HG03060 (cell line): ENCODE data around the gene KIF26B.

ENCODE experiments used
- ATAC-seq: cut with Tn5 transposase; IDR thresholded peaks from one replicate; pipeline ENCODE4 v1.9.1; 2021; ENCODE audit warnings: low read depth, moderate number of reproducible peaks; ENCODE audit not compliant: unreplicated experiment

Gene KIF26B

GRCh38 chr1:245131026-245131393 lies 23.8 kb upstream of the KIF26B start:
- no peak for ATAC-seq

- ATAC-seq, result no peak
These were observed 22.0 kb upstream of the KIF26B start for GRCh38 chr1:245132771-245133170.

GRCh38 chr1:245133995-245134715 lies 20.6 kb upstream of the KIF26B start:
- ATAC-seq, result no peak

- no peak for ATAC-seq
These were observed 12.5 kb upstream of the KIF26B start for GRCh38 chr1:245142171-245142798.

- ATAC-seq, result no peak
These were observed 11.8 kb upstream of the KIF26B start for GRCh38 chr1:245142976-245143375.

GRCh38 chr1:245143849-245144248 lies 10.9 kb upstream of the KIF26B start:
- no peak for ATAC-seq

- ATAC-seq, result no peak
These were observed 6.7 kb upstream of the KIF26B start for GRCh38 chr1:245148069-245148468.

GRCh38 chr1:245148861-245149260 lies 5.9 kb upstream of the KIF26B start:
- no peak for ATAC-seq

- no peak for ATAC-seq
These were observed 1.7 kb upstream of the KIF26B start for GRCh38 chr1:245153081-245153551.

GRCh38 chr1:245153552-245154428 lies 995 bp upstream of the KIF26B start:
- no peak for ATAC-seq

- ATAC-seq, result no peak
These were observed 671 bp downstream of the KIF26B start for GRCh38 chr1:245155272-245156040.

GRCh38 chr1:245156041-245156735 lies 1.4 kb downstream of the KIF26B start:
- no peak for ATAC-seq

GRCh38 chr1:245156736-245157505 lies 2.1 kb downstream of the KIF26B start:
- ATAC-seq, result no peak

- no peak for ATAC-seq
These were observed 4.1 kb downstream of the KIF26B start for GRCh38 chr1:245158913-245159312.

GRCh38 chr1:245160288-245160687 lies 5.5 kb downstream of the KIF26B start:
- ATAC-seq, result no peak

GRCh38 chr1:245160741-245161400 lies 6.1 kb downstream of the KIF26B start:
- no peak for ATAC-seq

GRCh38 chr1:245161866-245162265 lies 7.1 kb downstream of the KIF26B start:
- ATAC-seq, result no peak

GRCh38 chr1:245166471-245166885 lies 11.7 kb downstream of the KIF26B start:
- no peak for ATAC-seq

GRCh38 chr1:245168086-245168485 lies 13.3 kb downstream of the KIF26B start:
- no peak for ATAC-seq
